HG03575 (cell line): ENCODE data around the gene EIF5B.
"Not testable (repeated sequence)": the region's sequence is repeated elsewhere in the genome, so short reads cannot be mapped to it uniquely, and the experiment has no call there.

Experiments used
- ATAC-seq: cut with Tn5 transposase; IDR thresholded peaks from one replicate; pipeline ENCODE4 v1.9.1; 2021; ENCODE audit not compliant: unreplicated experiment, insufficient number of reproducible peaks, low FRiP score; ENCODE audit errors: extremely low read depth

Gene EIF5B

GRCh38 chr2:99365661-99366060 lies 28.5 kb downstream of the EIF5B start:
- no peak for ATAC-seq

GRCh38 chr2:99368854-99369253 lies 31.7 kb downstream of the EIF5B start:
- not testable (repeated sequence) for ATAC-seq

GRCh38 chr2:99373144-99373543 lies 36.0 kb downstream of the EIF5B start:
- no peak for ATAC-seq

GRCh38 chr2:99374747-99375146 lies 37.6 kb downstream of the EIF5B start:
- no peak for ATAC-seq

- ATAC-seq: no peak
Observed at GRCh38 chr2:99376254-99376864, 39.2 kb downstream of the EIF5B start.

GRCh38 chr2:99377879-99378278 lies 40.7 kb downstream of the EIF5B start:
- ATAC-seq: no peak

GRCh38 chr2:99380376-99381010 lies 43.3 kb downstream of the EIF5B start:
- ATAC-seq: no peak

- no peak for ATAC-seq
Observed at GRCh38 chr2:99382143-99382542, 45.0 kb downstream of the EIF5B start.

- no peak for ATAC-seq
Observed at GRCh38 chr2:99386011-99386410, 48.8 kb downstream of the EIF5B start.

- no peak for ATAC-seq
Observed at GRCh38 chr2:99388892-99389291, 51.7 kb downstream of the EIF5B start.

- ATAC-seq: no peak
Observed at GRCh38 chr2:99389371-99389770, 52.2 kb downstream of the EIF5B start.

- ATAC-seq: no peak
Observed at GRCh38 chr2:99389946-99390345, 52.8 kb downstream of the EIF5B start.

GRCh38 chr2:99395589-99396130 lies 58.5 kb downstream of the EIF5B start:
- no peak for ATAC-seq

GRCh38 chr2:99397266-99397920 lies 60.2 kb downstream of the EIF5B start:
- ATAC-seq: no peak

- ATAC-seq: no peak
Observed at GRCh38 chr2:99398303-99398702, 61.1 kb downstream of the EIF5B start.

GRCh38 chr2:99399063-99399462 lies 61.9 kb downstream of the EIF5B start:
- ATAC-seq: no peak

- ATAC-seq: no peak
Observed at GRCh38 chr2:99399795-99400194, 62.6 kb downstream of the EIF5B start.

- ATAC-seq: no peak
Observed at GRCh38 chr2:99401841-99402240, 64.7 kb downstream of the EIF5B start.

GRCh38 chr2:99403084-99403483 lies 65.9 kb downstream of the EIF5B start:
- no peak for ATAC-seq

- no peak for ATAC-seq
Observed at GRCh38 chr2:99403524-99403923, 66.3 kb downstream of the EIF5B start.
